HG02571 (cell line): Measurements from ENCODE around the gene SASH1.

Experiments
- ATAC-seq: cut with Tn5 transposase; IDR thresholded peaks from one replicate; pipeline ENCODE4 v1.9.1; 2021; ENCODE audit warnings: mild to moderate bottlenecking, moderate library complexity; ENCODE audit not compliant: unreplicated experiment

The SASH1 gene

DNA sequence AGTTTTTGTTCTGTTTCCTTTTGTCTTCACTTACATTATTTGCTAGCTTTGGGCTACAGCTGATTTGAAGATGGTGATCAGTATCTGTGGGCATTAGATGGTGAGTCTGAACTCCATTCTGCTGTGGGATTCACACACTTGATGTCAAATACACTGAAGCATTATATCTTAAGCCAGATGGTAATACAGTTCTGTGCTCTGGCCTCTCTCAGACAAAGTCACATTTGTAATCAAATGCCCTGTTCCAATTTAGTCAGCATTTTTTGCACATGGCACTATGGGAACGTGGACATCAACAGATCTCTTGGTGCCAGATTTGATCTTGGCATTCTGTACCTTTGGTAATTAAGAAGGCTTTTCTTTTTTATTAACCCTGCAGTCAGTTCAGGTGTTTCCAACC, 56.0 kb downstream of the SASH1 start:
- ATAC-seq: no peak

- no peak for ATAC-seq
These were observed 58.9 kb downstream of the SASH1 start for GRCh38 chr6:148401571-148401970.

DNA sequence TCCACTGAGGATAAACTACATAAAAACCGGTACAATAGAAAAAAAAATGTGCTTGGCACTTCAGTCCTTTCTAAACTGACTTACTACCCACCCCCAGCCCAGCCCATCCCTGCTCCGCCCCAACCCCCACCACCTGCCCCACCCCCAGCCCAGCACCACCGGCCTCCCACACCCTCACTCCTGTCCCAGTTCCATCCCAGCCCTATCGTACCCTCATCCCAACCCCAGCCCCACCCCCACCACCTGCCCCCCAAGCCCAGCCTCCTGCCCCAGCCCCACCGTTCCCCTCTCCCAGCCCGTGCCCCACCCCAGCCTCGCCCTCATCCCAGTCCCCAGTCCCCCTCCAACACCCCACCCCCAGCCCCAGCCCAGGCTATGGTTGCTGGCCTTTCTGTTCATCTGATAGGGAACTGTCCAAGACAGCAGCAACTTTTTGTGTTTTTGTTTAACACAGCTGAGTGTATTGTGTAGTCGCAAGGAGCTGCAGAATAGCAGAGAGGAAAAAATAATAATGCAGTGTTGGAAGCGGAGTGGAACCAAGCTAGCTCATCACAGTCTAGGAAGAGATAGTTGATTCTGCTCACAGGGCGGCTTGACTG, 61.9 kb downstream of the SASH1 start:
- no peak for ATAC-seq

DNA sequence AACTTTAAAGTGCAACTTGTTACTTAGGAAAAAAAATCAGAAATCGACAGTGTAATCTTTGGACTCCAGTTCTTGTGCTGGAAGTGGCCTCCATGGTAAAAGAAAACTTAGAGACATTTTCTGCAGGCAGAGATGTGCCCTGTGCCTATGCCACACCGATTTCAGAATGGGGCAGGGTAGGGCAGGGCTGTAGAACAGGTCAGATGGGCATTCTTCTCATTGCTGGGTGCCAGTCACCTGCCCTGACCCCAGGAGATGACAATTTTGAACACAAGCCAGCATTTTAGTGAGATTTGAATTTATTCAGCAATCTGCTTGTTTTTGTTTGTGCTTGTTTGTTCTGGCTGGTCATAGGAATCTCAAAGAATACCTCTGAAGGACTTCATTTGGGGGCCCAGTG, 63.3 kb downstream of the SASH1 start:
- no peak for ATAC-seq

DNA sequence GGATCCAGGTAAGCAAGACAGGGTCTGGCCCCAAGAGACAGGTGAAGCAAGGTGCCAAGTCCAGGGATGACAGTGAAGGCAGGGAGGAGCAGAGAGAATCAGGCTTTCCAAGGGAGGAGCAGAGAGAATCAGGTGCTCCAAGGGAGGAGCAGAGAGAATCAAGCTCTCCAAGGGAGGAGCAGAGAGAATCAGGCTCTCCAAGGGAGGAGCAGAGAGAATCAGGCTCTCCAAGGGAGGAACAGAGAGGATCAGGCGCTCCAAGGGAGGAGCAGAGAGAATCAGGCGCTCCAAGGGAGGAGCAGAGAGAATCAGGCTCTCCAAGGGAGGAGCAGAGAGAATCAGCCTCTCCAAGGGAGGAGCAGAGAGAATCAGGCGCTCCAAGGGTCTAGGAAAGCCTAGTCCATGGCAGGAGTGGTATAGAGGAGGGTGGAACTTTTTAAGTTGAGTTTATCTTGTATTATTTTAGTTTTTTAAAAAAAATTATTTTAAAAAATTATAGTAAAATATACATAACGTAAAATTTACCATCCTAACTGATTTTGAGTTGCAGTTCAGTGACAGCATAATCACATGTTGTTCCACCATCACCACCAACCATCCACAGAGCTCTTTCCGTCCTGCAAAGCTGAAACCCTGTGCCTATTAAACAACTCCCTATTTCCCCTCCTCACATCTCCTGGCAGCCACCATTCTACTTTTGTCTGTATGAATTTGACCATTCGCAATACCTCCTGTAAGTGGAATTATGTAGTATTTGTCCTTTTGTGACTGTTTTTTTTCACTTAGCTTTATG, 64.1 kb downstream of the SASH1 start:
- ATAC-seq: no peak

GRCh38 chr6:148407372-148407771, 64.7 kb downstream of the SASH1 start:
- no peak for ATAC-seq

GRCh38 chr6:148413321-148414091, 70.9 kb downstream of the SASH1 start:
- ATAC-seq: no peak

DNA sequence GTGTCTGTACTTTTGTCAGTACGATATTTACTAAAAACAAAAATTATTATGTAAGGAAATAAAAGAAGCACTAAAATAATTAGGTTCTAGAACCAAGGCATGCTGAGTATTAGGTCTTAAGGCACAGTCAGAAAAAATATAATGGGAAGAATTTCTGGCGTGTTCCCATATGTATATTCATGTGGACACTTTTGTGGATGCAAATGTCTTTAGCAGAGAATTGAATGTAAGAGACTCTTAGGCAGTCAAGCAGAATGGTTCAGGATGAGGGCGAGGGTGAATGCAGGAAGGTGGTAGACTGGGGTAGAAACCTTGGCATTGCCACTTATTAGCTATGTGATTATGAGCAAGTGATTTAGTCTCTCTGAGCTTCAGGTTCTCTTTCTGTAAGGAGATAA, 71.5 kb downstream of the SASH1 start:
- ATAC-seq: no peak

- no peak for ATAC-seq
These were observed 72.2 kb downstream of the SASH1 start for GRCh38 chr6:148414836-148415235.

DNA sequence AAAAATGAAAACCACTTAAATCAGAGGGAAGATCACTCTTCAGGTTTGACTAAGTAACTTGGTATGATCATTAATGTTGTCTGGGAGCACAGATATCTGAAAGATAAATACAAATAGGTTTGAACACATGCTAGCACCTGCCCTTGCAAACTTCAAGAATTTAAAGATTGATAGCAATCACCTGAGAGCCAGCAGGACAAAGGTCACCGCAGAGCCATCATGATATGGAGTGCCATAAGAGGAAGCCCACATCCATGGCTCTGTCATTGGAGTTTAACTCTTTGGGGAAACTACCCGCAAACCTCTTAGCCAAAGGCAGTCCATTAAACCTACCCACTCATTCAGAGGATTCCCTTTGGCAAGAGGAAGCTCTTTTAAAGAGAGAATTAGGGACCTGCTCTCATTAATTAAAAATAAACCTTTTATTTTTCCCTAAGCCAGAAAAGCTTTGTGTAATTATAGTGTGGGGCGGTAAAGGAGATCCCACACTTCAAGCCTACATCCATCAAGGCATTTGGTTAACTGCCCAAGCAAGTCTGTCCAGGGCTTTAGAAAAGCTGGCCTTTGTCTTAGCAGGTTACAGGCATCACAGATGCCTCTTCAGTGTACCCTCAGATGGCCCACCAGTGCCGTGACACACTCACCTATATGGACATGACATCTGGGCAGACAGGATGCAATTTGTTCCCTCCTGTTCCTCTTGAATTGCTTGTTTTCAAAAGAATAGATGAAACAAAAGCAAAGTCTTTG, 73.0 kb downstream of the SASH1 start:
- no peak for ATAC-seq

DNA sequence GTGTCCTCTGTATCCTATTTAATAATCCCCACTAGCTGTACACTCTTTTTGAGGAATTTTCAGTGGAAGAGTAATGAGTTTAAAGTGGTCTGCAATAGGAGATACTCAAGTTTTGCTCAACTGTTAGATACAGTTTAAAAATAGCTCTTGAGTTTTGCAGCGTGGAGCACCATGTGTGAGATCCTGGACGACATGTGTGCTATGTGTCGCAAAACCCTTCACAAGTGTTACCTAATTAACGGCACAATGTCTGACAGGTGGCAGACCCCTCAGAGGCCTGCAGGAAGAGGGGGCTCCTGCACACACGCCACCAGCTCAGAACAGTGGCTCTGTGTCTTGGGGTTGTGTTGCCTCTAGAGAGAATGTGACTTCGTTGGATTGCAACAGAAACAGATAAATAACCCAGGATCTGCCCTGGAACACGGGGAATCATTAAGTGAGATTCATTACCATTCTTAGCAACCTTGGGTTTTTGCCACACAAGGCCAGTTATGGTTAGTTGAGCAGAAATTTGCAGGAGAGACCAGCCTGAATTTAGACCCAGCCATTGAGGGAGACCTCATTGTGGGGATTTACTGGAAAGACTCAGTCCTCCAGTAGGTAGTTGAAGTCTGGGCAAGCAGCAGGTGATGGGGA, 73.8 kb downstream of the SASH1 start:
- ATAC-seq: no peak

- no peak for ATAC-seq
These were observed 74.4 kb downstream of the SASH1 start for GRCh38 chr6:148417045-148417444.

GRCh38 chr6:148419430-148419829, 76.8 kb downstream of the SASH1 start:
- no peak for ATAC-seq

GRCh38 chr6:148422085-148422484, 79.4 kb downstream of the SASH1 start:
- ATAC-seq: no peak

GRCh38 chr6:148423133-148423532, 80.5 kb downstream of the SASH1 start:
- no peak for ATAC-seq

- no peak for ATAC-seq
These were observed 81.1 kb downstream of the SASH1 start for GRCh38 chr6:148423601-148424270.

DNA sequence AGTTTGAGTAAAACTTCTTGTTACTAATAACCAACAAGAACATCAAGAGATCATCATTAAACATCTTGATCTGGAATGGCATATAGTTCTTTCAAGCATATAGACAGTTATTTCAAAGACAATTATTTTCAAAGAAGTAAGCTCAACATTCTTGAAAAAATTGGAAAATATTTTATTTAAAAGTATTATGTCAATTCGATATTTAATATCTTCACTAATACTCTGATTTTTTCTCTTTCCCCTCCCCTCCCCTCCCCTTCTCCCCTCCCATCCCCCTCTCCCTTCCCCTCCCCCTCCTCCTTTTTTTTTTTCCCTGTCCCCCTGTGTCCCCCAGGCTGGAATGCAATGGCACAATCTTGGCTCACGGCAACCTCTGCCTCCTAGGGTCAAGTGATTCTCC, 82.8 kb downstream of the SASH1 start:
- ATAC-seq: no peak

- ATAC-seq: no peak
These were observed 83.8 kb downstream of the SASH1 start for GRCh38 chr6:148426317-148426977.

- no peak for ATAC-seq
These were observed 84.7 kb downstream of the SASH1 start for GRCh38 chr6:148427333-148427732.

DNA sequence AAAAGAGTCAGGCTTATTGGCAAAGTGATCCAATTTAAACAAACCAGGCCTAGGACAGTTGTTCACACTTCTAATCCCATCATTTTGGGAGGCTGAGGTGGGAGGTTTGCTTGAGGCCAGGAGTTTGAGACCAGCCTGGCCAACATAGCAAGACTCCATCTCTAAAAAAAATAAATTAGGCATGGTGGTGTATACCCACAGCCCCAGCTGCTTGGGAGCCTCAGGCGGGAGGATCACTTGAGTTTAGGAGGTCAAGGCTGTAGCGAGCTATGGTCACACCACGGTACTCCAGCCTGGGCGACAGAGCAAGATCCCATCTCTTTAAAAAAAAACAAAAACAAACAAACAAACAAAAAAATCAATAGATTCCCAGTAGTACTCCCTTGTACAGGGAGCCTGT, 86.8 kb downstream of the SASH1 start:
- ATAC-seq: no peak
